Stimulated activated CD8-positive, alpha-beta memory T cell treated with anti-CD3 and anti-CD28 coated beads, Interleukin-4, amount 100 ng/mL, for 24 hours (primary cell): ENCODE measurements around the gene FHAD1.
"Not testable (repeated sequence)": the region's sequence is repeated elsewhere in the genome, so short reads cannot be mapped to it uniquely, and the experiment has no call there.

ENCODE experiments used
- DNase-seq: peaks from one replicate; pipeline ENCODE4 v3.0.0-alpha.2; 2020; ENCODE audit warnings: low read depth

FHAD1 gene

DNA sequence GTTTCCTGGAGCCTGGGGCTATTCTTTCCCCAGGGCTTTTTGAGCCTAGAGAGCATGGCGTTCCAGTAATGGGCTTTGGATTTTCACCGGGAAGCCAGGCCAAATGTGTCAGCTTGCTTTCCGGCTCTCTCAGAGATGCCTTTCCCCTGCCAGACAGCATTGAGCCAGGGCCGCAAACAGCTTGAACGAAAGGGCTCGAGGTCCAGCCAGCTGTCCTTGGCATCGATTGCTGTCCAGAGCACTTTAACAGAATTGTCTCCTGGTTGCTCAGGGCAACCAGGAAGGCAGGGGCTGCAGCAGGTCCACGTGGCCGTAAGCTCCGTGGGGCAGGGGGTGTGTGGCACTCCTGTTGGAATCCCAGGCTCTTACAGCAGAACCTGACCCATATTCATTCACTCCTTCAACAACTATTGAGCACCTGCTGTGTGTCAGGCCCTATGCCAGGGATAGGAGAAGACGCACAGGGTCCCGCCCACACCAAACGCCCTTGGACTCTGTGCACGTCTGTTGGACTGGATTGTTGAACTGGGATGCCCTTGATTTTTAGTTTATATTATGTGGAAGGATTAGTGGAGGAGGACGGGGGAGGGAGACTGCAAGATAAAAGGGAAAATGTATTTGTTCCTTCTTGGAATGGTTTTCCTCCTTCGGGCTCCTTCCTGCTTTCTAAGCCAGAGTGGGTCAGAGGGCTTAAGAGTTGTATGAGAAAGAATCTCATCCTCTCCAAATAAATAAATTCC lies 123.9 kb downstream of the FHAD1 start:
- DNase-seq: no peak

DNA sequence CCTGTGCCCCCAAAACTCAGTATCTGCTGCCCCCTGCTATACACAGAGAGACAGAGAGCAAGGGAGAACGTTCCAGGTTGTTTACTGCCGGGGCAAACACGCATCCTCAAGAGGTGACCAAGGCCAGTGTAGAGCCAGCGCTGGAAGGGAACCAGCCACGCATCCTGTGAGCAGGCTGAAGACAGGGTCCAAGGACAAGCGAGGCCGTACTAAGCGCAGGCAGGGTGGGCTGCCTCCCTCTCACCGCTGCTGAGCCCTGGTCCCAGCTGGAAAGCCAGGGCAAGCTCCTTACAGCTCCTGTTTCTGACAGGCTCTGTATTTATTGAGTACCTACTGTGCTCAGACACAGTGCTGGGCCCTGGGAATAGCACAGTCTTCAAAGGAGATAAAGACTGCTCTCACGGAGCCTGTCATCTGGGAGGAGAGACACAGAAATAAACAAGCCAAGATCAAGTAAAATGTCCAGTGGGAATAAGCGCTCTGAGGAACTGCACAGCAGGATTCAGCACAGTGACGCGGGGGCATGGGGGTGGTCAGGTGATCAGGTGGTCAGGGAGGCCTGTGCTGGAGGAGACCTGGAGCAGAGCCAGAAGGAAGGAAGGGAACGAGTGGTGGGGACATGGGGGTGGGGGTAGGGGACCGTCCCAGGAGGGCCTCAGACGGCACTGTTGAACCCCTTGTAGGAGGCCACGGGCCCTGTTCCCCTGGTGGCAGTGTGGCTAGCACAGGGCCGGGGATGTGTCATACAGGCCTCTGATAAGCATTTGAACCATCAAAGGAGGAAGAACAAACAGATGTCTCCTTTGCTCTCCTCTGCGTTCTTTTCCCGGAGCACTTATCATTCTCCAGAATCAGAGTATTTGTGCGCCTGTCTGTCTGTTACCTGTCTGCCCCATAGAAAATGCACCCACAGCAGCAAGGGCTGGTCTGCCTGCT lies 124.9 kb downstream of the FHAD1 start:
- DNase-seq: no peak

DNA sequence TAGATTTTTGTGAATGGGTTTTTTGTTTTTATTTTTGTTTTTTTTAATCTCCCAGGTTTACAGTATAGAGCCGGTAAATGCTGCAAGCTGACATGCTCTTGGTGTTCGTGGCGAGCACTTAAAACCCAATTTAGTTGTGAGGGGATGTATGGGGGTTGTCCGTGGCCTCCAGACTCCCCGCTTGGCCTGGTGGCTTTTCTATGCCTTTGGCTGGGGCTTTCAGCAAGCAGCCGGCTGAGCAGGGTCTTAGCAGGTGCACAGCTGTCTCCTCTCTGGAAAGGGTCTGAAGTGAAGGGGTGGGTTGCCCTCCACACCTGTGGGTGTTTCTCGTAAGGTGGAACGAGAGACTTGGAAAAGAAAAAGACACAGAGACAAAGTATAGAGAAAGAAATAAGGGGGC lies 131.7 kb downstream of the FHAD1 start:
- no peak for DNase-seq

DNA sequence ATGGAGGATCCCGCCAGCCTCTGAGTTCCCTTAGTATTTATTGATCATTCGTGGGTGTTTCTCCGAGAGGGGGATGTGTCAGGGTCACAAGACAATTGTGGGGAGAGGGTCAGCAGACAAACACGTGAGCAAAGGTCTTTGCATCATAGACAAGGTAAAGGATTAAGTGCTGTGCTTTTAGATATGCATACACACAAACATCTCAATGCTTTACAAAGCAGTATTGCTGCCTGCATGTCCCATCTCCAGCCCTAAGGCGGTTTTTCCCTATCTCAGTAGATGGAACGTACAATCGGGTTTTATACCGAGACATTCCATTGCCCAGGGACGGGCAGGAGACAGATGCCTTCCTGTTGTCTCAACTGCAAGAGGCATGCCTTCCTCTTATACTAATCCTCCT lies 132.1 kb downstream of the FHAD1 start:
- DNase-seq: not testable (repeated sequence)

DNA sequence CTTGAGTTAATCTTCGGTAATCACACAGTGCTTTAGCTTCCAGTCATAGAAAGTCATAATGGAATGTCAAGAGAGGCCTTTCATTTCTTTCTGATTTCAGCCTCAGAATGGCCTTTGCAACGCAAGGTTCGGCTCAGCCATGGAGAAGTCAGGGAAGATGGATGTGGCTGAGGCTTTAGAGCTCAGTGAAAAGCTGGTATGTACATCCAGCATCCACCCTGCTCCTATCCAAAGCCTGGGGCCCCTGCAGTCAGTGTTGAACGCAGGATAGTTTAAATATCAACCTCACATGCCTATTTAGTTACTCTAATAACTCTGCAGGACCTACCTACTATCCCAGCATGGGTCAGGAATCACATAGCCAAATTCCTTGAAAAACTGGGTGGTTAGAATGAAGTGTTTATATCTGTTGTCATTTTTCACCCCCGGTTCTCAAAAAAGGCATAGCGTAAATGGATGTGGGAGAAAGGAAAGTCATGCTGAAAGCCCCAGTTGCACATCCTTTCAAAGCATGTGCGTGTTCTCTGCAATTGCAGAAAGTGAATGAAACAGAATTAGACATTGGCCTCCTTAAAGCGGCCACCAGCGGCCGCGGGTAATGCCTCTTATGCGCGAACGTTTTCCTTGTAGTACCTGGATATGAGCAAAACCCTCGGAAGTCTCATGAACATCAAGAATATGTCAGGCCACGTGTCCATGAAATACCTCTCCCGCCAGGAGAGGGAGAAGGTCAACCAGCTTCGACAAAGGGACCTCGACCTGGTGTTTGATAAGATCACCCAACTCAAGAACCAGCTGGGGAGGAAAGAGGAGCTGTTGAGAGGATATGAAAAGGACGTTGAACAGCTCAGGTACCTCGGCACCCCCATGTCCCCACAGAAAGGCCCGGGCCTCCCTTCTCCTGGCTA lies 133.8 kb downstream of the FHAD1 start:
- DNase-seq: no peak

DNA sequence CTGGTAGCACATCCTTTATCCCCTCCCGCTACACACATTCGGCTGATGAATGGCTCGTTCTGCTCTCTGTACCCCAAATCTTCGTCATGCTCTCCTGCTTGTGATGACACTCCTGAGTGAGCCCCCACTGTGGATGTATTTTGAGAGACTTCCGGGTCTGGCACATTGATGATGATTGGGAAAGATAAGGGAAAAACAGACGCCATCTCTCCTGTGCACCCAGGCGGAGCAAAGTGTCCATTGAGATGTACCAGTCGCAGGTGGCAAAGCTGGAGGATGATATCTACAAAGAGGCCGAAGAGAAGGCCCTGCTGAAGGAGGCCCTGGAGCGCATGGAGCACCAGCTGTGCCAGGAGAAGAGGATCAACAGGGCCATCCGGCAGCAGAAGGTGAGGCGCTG lies 134.8 kb downstream of the FHAD1 start:
- DNase-seq: no peak

DNA sequence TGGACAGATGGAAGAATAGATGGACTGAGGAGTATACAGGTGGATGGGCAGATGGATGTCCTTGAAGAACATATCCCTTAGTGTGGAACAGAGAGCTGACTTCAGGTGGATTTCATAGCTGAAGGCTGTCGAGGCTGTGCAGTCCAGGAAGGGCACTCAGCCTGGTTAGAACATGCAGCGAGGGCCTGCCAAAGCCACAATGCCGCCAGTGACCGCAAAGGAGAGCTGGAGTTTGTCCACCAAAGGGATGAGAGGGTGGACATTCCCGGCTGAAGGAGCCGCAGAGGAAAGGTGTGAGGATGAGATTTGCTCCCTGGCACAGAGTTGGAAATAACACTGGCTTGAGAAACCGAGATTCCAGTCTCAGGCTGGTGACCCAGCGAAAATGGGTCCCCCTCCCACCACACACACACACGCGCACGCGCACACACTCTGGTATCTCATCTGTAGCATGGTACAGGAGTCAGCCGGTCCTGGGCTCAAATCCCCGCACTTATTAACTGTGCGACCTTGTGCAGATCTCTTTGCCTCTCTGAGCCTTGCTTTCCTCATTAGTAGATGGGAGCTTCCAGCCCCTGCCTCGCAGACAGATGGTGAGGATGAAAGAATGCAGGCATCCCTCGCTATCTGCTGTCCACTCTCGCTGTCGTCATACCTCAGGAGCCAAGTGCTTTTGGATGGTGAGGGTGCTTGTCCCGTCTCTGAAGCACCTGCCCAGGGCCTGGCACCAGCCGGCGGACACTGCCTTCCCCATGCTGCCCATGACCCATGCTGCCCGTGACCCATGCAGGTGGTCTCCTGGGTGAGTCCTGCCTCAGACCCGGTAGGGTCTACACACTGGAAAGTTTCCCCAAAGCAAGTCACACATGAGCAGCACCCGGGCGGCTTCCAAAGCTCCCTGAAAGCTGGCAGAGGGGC lies 135.8 kb downstream of the FHAD1 start:
- DNase-seq: no peak

DNA sequence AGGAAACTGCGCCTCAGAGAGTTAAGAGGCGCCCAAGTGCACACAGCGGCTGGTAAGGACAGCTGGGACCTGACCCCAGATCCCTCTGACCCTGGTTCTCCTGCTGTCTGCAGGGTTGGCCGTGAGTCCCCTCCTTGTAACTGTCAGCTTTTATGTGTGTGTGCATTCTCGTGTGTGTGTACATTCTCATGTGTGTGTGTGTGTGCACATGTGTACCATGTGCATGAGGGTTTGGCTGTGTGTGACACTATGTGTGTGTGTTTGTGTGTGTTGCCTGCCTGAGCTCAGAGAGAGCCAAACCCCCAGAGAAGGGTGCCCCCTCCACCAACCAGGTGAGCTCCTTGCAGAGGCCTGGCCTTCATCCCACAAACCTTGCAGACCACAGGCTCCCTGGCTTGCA lies 136.8 kb downstream of the FHAD1 start:
- DNase-seq: no peak

DNA sequence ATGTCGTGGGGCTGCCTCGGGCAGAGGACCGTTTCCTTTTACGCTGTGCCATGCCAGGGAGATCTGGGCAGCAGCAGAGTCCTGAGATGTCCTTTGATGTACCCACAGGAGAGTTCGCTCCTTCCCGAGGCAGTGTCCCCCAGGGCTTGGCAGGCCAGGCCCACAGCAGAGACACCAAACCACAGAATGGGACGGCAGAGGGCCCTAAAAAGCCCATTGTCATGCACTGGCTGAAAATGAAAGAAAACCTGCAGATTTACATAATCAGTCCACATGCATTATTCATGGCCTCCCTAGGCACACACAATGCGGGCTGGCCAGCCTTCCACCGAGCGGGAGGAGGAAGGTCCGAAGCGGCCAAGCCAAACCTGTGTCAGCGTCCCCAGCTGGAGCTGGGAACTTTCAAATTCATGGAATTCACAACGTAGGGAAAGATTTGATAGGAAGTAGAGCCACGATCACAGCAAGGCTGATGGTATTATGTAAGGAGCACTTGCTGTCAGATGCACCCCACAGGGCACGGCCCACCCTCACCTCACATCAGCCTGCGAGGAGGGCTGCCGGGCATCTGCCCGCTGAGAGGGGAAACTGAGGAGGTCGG lies 137.4 kb downstream of the FHAD1 start:
- no peak for DNase-seq

DNA sequence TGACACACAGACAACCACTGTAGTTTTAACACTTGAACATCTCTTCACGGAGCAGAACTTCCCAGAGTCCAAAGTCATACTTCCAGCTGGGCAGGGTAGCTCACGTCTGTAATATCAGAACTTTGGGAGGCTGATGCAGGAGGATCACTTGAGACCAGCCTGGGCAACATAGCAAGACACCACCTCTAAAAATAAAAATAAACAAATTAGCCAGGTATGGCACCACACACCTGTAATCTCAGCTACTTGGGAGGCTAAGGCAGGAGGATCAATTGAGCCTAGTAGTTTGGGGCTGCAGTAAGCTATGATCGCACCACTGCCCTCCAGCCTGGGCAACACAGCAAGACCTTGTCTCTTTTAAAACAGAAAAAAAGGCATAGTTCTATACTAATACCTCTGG lies 138.4 kb downstream of the FHAD1 start:
- DNase-seq: no peak

DNA sequence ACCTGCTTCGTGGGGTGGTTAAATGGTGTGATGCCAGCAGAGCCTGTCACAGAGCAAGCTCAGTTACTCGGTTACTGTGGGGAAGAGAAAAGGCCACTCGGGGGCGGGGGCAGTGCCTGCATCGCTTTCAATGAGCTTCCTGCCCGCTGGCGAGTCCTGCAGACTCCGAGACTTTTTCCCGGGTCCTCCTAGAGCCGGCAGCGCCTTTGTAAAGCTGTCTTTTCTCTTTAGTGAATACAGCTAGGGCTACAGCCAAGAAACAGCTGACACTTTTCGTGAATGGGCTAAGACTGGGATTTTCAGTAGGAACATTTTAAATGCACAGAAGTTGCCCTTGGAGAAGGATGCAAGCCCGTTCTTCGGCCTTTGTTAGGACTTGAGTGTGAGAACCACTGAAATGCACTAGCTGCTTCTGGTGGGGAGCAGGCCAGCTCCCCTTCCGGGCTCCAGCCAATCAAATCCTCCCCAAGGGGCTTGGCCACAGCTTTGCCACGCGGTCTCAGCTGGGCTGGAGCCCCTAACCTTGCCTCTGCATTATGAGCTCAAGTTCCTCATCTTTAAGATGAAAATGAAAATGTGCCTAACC lies 139.2 kb downstream of the FHAD1 start:
- DNase-seq: no peak

DNA sequence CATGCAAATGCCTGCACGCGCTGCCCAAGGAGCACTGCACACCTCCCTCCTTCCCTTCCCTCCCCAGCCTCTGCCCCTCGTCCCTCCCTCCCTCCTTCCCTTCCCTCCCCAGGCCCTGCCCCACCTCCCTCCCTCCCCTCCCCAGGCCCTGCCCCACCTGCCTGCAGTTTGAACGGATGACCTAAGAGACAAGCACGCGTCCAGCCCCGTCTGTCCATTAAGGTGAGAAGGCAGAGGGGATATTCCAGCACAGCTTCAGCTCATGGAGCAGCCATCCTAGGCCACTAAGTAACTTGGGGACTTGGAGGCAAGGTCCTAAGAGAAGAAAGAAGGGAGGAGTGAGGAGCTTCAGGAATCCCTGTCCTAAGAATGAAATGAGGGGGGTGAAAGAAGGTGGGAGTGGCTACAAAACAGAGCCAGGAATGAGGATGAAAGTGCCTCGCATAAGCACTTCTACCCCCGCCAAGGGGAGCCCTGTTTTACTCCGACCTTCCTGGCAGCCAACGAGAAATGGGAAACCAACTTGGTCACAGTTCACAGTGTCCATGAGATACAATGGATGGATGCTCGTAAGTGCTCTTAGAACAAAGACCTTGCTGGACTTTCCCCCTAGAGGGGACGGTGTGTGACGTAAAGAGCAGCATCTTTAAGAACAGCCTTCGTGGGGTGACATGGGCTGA lies 141.3 kb downstream of the FHAD1 start:
- DNase-seq: no peak

DNA sequence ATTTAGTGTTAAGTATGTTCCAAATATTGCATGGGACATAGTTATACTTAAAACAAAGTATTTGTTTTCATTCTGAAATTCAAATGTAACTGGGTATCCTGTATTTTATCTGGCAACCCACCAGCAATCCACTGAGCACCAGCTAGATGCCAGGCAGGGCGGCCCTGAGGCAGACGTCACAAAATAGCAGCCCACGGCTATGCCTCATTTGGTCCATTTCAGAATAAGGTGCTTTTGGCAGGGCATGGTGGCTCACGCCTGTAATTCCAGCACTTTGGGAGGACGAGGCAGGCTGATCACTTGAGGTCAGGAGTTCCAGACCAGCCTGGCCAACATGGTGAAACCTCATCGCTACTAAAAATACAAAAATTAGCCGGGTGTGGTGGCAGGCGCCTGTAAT lies 142.8 kb downstream of the FHAD1 start:
- not testable (repeated sequence) for DNase-seq

DNA sequence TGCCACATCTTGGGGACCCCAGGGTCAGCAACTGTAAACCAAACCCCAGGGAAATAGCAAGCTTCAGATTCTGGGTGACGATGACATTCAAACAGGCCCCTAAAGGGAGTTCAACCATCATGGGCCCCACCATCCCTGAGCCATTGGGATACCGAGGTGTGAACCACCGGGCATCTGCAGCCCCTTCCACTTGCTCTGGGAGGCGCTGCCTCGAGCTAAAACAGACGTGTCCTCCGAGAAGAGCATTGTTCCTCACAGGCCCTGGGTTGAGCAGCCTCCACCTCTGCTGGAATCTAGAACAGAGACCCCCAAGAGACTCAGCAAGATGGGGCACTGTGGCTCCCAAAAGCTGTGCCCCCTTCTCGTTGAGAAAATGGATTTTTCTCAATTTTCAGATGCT lies 143.6 kb downstream of the FHAD1 start:
- no peak for DNase-seq

DNA sequence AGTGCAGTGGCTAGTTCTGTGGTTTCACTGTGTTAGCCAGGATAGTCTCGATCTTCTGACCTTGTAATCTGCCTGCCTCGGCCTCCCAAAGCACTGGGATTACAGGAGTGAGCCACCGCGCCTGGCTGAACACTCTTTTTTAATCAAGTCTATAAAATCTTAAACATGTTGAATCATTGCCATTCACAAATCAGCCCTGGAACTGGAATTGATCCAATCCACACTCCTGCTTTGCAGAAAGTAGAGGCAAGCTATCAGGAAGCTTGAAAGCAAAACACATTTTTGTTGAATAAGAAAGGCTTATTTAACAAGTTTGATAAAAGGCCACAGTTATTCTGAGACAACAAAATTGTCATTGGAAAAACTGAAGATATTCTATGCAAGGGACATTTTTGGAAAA lies 144.3 kb downstream of the FHAD1 start:
- no peak for DNase-seq

DNA sequence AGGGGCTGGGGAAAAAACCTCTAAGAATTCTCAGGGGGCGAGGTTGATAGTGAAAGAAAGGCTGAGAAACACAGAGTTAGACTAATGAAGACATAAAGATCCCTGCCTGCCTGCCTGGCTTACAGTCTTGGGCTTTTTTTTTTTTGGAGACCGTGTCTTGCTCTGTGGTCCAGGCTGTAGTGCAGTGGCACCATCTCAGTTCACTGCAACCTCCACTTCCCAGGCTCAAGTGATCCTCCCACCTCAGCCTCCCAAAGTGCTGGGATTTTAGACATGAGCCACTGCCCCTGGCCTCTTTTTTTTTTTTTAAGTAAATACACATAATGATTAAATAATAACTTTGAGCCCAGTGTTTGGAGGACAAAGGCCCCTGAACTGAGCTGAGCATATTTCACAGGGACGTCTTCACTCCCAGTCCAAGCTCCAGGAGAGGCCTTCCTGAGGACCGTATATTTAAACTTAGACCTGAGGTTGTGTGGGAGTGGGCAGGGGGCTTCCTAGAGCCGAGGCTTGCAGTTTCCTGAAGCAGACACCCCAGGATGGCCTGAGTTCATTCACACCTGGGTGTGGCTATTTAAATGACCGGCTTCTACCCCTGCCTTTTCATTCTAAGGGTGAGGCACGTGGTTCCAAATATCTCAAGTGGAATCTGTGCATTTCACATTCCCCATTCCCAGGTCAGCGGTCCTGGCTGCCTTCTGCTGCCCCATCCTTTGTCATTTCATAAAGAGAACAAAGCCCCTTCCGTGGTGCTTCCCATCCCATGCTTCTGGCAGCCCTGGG lies 146.6 kb downstream of the FHAD1 start:
- DNase-seq: no peak

DNA sequence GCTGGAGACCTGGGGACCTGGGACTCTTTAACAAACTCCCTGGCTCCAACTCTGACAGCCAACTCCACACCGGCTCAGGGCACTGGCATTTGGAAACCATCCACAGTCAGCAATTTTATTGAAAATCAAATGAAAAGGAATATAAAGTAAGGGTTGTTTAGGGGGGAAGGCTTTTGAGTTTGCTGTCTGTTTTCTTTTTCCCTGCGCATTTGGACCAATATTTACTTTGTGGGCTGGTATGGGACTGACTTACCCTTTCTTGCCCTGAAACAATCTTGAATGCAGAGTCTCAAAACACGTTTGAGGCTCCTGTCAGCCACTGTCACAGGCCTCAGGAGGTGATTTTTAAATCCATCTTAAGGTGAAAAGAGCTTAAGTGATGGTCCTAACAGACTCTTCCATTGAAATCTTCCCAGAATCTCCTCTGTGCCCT lies 147.3 kb downstream of the FHAD1 start:
- DNase-seq: no peak

DNA sequence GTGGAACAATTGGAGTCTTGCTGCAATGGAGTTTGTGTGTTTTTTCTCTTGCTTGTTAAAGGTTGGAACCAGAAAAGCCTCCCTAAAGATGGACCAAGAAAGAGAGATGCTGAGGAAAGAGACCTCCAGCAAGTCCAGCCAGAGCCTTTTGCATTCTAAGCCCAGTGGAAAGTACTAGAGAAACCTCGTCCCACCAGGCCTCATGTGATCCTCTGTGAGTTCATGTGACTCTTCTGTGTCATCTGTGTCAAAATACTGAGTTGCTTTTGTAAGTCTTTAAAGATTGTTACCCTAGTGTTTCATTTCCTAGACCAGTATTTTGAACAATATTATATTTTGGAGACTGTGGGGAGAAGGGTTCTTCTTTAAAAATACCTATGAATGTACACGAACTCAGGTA lies 150.2 kb downstream of the FHAD1 start:
- no peak for DNase-seq

DNA sequence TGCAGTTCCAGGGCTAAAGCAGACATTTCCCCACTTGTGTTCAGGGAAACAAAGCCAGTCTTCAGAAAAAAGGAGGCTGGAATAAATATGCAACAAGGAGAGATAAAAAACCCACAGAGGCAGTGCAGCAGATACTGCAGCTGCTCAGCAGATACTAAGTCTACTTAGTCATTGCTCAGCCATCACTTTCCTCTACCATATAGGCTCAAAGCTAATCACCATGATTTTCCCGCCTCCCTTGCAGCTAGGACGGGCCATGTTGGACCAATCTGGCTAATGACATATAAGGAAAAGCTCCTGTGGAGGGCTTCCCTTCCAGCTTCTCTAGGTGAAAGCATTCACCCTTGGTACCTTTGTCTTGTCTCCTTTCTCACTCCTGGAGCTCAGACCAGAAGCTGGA lies 152.7 kb downstream of the FHAD1 start:
- no peak for DNase-seq
